Astrocyte of the cerebellum (primary cell): ENCODE data around the gene BACH2.

ENCODE experiments used
- DNase-seq: peaks from one replicate; pipeline ENCODE4 v3.0.0-alpha.2; 2011; ENCODE audit warnings: low read depth
- H3K4me3 ChIP-seq: 2 replicates; pipeline ENCODE4 v1.5.1; 2011; ENCODE audit warnings: mild to moderate bottlenecking, low read depth, low read length, moderate library complexity
- CTCF ChIP-seq: IDR thresholded peaks from 2 replicates; pipeline ENCODE4 v1.5.1; 2012; ENCODE audit warnings: low read length, low read depth, moderate library complexity, mild to moderate bottlenecking; ENCODE audit errors: missing control alignments
- in situ Hi-C: cut with HindIII; loops from 2 replicates; pipeline ENCODE4 v1.10.0; 2017; ENCODE audit warnings: low sequenced_read_pairs

The BACH2 gene

GRCh38 chr6:90044833-90045381 lies 251.7 kb downstream of the BACH2 start:
- in situ Hi-C loops, result no loop called here
- no peak overlapping the region for H3K4me3 ChIP-seq
- DNase-seq, result peak; percentile 29
- no peak for TF ChIP-seq CTCF

- no peak overlapping the region for H3K4me3 ChIP-seq
- in situ Hi-C loops, result no loop called here
- no peak for DNase-seq
- TF ChIP-seq CTCF, result no peak
These were observed 252.3 kb downstream of the BACH2 start for GRCh38 chr6:90044182-90044832.

- in situ Hi-C loops, result no loop called here
- TF ChIP-seq CTCF, result no peak
- H3K4me3 ChIP-seq, result no peak overlapping the region
- no peak for DNase-seq
These were observed 255.7 kb downstream of the BACH2 start for GRCh38 chr6:90040931-90041330.

- DNase-seq, result peak; percentile 49
- no peak overlapping the region for H3K4me3 ChIP-seq
- in situ Hi-C loops, result no loop called here
- no peak for TF ChIP-seq CTCF
These were observed 256.7 kb downstream of the BACH2 start for GRCh38 chr6:90039911-90040310.

GRCh38 chr6:90038961-90039653 lies 257.5 kb downstream of the BACH2 start:
- no peak for TF ChIP-seq CTCF
- no peak for DNase-seq
- in situ Hi-C loops, result no loop called here
- H3K4me3 ChIP-seq, result no peak overlapping the region

- TF ChIP-seq CTCF, result no peak
- DNase-seq, result no peak
- H3K4me3 ChIP-seq, result no peak overlapping the region
- in situ Hi-C loops, result no loop called here
These were observed 259.7 kb downstream of the BACH2 start for GRCh38 chr6:90036963-90037362.
